HG03064 (cell line): ENCODE results near the gene NEUROG1.
"Not testable (repeated sequence)": the region's sequence is repeated elsewhere in the genome, so short reads cannot be mapped to it uniquely, and the experiment has no call there.

ENCODE experiments used
- ATAC-seq: cut with Tn5 transposase; IDR thresholded peaks from one replicate; pipeline ENCODE4 v1.9.1; 2021; ENCODE audit warnings: low read depth; ENCODE audit not compliant: unreplicated experiment

NEUROG1 gene

GRCh38 chr5:135538261-135538660, 2.5 kb upstream of the NEUROG1 start:
- no peak for ATAC-seq

GRCh38 chr5:135537745-135538144, 2.0 kb upstream of the NEUROG1 start:
- ATAC-seq, result no peak

DNA sequence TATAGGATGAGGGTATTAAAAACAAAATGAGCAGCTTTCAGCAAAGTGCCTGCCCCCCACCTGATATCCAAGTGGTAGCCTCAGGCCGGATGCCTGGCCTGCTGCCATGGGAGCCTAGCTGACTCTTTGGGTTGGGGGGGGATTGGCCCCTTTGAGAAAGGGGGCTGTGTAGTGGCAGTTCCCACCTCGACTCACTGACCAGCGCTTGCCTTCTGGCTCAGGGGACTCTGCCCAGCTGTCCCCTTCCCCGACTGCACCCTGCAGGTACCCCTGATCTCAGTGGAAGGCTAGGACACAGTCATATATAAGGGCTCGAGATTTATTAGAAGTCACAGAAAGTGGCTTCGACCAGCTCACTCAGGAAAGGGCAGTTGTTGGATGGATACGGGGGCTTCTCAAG, 1.5 kb upstream of the NEUROG1 start:
- ATAC-seq, result no peak

- no peak for ATAC-seq
Observed at GRCh38 chr5:135535420-135535819, 344 bp downstream of the NEUROG1 start.

GRCh38 chr5:135534609-135535419, 950 bp downstream of the NEUROG1 start:
- ATAC-seq, result no peak

DNA sequence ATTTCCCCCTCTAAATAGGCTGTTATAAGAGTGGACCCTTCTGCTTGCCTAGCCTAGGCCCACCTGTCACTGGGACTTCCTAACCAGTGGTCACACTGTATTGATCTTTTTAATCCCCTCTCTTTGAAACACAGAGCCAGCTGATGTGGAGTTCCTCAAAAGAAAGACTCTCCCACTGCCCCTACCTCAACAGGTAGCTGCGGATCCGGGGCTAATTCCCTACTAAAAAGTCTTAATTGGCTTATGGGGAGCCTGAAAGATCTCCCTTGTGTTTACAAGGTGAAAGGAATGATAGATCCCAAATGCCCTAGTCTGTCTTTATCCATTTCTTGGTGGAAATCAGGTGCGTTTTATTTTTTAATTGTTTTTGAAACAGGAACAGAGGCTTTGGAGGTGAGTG, 2.0 kb downstream of the NEUROG1 start:
- no peak for ATAC-seq

DNA sequence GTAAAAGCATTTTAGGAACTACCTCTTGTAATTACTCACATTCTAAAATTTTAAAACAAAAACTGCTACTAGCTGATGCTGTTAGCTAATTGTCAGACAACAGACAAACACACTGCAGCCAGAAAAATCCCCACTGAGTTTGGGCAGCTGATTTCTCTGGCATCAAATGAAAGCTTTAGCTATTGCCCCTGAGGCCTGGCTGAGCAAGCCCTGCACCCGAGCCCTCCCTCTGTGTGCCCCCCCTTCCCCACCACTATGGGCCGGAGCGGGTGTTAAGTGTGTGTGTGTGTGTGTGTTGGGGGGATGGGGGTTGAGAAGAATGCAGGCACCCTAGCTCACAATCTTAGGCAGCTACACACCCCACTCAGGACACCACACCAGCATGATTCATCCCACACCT, 2.4 kb downstream of the NEUROG1 start:
- no peak for ATAC-seq

- ATAC-seq, result not testable (repeated sequence)
Observed at GRCh38 chr5:135529576-135529975, 6.2 kb downstream of the NEUROG1 start.

- ATAC-seq, result no peak
Observed at GRCh38 chr5:135526924-135527323, 8.8 kb downstream of the NEUROG1 start.

- no peak for ATAC-seq
Observed at GRCh38 chr5:135521964-135522363, 13.8 kb downstream of the NEUROG1 start.

DNA sequence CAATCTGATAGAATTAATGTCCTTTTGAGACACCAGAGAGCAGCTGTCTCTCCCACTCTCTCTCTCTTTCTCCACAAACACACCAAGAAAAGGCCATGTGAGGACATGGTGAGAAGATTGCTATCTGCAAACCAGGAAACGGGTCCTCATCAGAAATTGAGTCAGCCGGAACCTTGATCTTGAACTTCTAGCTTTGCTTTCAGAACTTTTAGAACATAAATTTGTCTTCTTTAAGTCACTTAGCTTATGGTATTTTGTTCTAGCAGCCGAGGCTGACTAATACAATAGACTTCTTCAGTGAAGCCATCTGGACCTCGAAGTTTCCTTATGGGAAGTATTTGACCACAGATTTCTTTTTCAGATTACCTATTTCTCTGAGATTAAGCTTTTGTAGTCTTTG, 18.1 kb downstream of the NEUROG1 start:
- no peak for ATAC-seq

- ATAC-seq, result no peak
Observed at GRCh38 chr5:135514116-135514515, 21.6 kb downstream of the NEUROG1 start.

GRCh38 chr5:135511761-135512575, 23.8 kb downstream of the NEUROG1 start:
- ATAC-seq, result no peak

- no peak for ATAC-seq
Observed at GRCh38 chr5:135509995-135510394, 25.8 kb downstream of the NEUROG1 start.

DNA sequence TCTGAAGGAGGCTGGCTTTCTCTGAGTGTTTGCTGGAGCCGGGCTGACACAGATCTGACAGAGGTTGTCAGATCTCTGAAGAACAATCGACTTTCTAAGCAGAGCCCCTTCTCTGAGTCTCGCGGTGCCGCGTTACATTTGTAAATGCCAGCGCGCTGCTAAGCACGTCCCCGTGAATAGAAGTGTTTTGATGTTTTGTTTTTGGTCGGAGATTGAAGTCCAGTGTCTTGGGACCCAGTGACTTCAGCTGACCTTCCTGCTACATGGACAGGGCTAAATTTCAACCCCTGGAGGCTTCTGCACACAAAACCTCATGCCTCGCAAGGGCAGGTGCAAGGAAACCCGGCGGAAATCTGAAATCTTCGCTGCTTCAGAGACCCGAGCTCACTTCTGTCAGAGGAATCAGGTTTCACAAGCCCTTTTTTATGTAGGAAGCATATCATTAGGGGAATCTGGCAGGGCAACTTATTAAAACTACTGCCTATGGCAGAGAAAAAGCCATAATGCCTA, 27.2 kb downstream of the NEUROG1 start:
- no peak for ATAC-seq

DNA sequence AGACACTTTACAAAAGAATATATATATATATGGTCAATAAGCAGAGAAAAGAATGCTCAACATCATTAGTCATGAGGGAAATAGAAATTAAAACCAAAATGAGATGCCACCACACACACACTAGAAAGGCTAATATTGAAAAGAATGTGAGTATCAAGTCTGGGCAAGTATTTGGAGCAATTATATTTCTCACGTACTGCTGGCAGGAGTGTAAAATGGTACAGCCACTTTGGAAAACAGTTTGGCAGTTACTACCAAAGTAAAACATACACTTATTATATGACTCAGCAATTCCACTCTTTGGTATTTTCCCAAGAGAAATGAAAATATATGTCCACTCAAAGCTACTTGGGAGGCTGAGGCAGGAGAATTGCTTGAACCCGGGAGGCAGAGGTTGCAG, 29.8 kb downstream of the NEUROG1 start:
- no peak for ATAC-seq

GRCh38 chr5:135504376-135504775, 31.4 kb downstream of the NEUROG1 start:
- no peak for ATAC-seq

GRCh38 chr5:135503871-135504270, 31.9 kb downstream of the NEUROG1 start:
- no peak for ATAC-seq

- ATAC-seq, result no peak
Observed at GRCh38 chr5:135502836-135503520, 32.8 kb downstream of the NEUROG1 start.

- no peak for ATAC-seq
Observed at GRCh38 chr5:135501965-135502364, 33.8 kb downstream of the NEUROG1 start.

DNA sequence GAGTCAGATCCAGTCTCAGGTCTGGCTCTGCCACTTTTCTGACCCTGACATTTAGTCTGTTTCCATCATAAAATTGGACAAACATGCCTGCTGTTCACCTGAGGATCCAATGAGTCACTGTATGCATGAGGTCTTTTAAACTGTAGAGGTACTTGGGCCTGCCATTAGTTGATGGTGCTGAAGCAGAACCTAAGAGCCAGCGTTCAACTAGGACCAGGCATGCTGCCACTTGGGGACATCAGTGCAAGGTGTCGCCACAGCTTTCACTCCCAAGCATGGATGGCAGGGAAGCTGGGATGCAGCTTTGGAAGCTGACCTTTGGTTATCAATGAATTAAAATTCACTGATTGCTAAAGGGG, 37.1 kb downstream of the NEUROG1 start:
- ATAC-seq, result no peak
